Fibroblast of skin of back (primary cell): ENCODE measurements around the gene KLHL29.

Source experiments
- DNase-seq: peaks from one replicate; pipeline ENCODE4 v3.0.0-alpha.2; 2013

Gene KLHL29

GRCh38 chr2:23596316-23596885, 211.4 kb downstream of the KLHL29 start:
- DNase-seq: peak; percentile 69

- DNase-seq: no peak
These were observed 212.7 kb downstream of the KLHL29 start for GRCh38 chr2:23597687-23598086.

- no peak for DNase-seq
These were observed 214.0 kb downstream of the KLHL29 start for GRCh38 chr2:23599006-23599405.

- no peak for DNase-seq
These were observed 214.7 kb downstream of the KLHL29 start for GRCh38 chr2:23599667-23600066.

- DNase-seq: no peak
These were observed 215.4 kb downstream of the KLHL29 start for GRCh38 chr2:23600346-23600745.

DNA sequence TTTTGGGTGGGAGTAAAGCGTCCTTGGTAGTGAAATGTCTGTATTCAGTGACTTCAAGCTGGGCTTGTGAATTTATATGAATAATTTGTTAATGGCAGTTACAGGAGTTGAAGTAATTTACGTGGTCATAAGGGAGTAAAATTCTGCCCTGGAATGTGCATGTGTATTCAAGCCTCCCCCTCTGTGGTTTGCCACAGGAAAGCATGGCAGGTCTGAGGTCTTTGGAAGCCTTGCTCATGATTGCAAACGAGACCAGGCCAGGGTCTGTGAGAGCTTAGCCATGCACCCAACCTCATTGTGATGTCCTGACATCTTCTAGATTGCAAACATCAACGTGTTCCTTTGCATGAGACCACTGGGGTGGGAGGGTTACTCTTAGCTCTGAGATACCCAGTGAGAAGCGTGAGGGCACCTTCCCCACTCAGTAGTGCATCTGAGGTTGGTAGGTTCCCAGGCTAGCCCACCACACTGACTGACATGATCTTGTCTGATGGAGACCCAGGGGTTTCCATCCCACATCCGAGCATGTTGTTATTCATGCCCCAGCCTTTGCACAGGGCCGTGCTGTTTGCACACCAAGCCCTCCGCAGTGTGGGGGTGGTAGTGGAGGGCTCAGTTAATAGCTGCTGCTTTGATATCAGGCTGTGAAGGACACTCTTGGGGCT, 216.5 kb downstream of the KLHL29 start:
- DNase-seq: peak; percentile 27

DNA sequence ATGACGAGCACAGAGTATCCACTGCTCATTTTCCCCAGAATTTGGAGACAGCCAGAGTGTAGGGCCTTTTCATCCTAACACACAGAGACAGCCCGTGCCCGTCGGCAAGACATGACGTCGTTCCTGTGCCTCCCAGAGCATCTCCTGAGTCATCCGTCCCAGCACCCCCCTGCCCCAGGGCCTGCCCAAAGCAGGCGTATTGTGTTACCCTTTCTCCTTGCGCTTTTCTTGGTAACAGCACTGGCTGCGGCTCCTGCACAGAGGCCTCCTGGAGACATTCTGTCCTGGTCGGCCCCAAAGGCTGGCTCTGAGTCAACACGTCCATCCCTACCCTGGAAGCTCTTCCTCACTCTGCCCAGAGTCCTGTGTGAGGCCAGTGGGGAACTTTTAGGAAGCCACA, 217.1 kb downstream of the KLHL29 start:
- peak; percentile 89 for DNase-seq

GRCh38 chr2:23603156-23603555, 218.2 kb downstream of the KLHL29 start:
- no peak for DNase-seq

GRCh38 chr2:23603581-23603980, 218.6 kb downstream of the KLHL29 start:
- DNase-seq: no peak

DNA sequence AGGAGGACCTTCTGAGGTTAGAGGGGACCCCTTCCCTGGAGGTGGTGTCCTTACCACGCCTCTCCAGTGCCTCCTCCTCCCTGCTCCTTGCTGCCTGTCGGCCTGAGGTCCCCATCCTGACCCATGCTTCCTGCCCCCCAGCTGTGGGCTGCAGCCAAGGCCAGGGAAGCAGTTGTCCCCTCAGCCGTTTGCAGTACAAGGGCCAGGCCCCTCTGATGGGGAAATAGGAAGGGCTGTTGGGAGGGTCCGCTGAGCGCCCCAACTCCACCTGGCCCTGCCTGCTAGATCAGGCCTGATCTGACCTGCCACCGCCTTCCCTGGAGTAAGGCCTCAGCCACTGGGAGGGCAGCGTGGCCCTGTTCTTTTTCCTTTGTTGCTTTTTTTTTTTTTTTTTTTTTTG, 219.8 kb downstream of the KLHL29 start:
- DNase-seq: no peak

GRCh38 chr2:23605236-23605635, 220.3 kb downstream of the KLHL29 start:
- DNase-seq: no peak

GRCh38 chr2:23606196-23606595, 221.2 kb downstream of the KLHL29 start:
- DNase-seq: no peak

DNA sequence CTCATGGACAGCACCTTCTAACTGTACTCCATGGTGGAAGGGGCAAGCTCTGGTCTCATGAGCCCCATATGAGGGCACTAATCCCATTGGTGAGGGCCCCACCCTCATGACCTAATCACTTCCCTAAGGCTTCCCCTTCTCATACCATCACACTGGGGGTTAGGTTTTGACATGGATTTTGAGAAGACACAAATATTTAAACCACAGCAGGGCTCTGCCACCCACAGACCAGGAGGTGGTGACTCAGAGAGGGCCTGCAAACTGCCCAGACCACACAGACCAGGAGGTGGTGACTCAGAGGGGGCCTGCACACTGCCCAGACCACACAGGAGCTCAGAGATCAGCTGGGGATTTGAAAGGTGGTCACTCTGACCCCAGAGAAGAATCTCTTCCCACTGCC, 222.0 kb downstream of the KLHL29 start:
- peak; percentile 85 for DNase-seq

DNA sequence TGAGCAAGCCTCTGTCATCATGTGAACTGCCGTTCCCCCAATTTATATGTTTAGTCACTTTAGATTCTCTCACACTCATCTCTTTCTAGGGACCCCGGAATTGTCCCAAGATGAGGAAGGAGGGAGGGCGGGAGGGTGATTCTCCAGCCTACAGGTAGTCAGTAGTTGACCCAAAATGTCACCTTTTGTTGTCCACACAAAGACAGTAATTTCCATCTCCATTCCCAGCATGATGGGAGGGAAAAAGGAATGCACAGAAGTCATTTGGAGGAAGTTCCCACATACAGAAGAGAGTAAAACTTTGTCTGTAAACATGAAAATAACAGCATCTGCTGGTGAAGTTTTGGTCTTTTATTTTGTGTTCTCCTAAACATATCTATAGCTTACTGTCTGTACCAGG, 222.9 kb downstream of the KLHL29 start:
- no peak for DNase-seq

DNA sequence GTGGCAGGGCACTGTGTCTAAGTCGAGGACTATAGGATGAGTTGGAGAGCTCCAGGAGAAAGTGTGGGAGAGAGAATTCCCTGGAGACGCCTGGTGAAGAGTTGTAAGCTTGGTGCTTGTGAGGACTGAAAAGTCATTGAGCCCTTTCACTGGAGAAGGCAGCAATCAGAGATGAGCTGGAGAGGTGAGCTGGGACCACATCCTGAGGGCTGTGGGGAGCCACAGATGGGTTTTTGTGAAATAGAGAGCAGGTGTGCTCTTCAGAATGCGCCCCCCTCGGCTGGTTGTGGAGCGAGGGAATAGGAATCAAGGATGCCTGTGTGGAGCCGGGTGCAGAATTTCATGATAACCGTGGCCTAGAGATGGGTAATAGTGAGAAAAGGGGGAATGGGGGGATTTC, 224.3 kb downstream of the KLHL29 start:
- DNase-seq: no peak

DNA sequence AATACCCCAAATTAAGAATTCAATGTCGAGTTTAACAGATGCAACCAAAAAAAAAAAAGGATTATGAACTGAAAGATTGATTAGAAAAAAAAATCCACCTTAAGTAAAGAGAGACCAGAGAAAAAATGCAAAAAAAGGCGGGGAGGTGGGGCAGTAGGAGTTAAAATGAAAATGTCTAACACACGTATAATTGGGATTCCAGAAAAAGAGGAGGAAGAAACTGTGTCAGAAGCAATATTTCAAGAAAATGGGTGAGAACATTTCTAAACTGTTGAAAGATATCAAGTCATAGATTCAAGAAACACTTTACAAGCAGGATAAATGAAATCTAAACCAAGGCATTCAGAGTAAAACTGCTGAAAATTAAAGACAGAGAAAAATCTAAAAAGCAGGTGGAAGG, 226.9 kb downstream of the KLHL29 start:
- DNase-seq: no peak

- no peak for DNase-seq
These were observed 229.7 kb downstream of the KLHL29 start for GRCh38 chr2:23614701-23615100.

GRCh38 chr2:23615216-23616020, 230.4 kb downstream of the KLHL29 start:
- DNase-seq: no peak

GRCh38 chr2:23616630-23617029, 231.7 kb downstream of the KLHL29 start:
- no peak for DNase-seq

- peak; percentile 71 for DNase-seq
These were observed 232.3 kb downstream of the KLHL29 start for GRCh38 chr2:23617167-23617810.

- DNase-seq: peak; percentile 52
These were observed 232.8 kb downstream of the KLHL29 start for GRCh38 chr2:23617811-23618215.

DNA sequence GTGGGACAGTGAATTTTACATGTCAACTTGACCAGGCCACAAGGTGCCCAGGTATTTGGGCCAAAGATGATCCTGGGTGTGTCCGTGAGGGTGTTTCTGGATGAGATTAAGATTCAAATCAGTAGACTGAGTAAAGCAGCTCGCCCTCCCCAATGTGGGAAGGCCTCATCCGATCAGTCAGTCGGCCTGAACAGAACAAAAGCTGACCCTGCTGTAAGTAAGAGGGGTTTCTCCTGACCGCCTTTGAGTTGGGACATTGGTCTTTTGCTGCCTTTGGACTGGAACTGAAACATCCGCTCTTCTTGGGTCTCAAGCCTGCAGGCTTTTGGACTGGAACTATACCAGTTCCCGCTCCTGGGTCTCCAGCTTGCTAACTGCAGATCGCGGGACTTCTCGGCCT, 233.3 kb downstream of the KLHL29 start:
- no peak for DNase-seq

DNA sequence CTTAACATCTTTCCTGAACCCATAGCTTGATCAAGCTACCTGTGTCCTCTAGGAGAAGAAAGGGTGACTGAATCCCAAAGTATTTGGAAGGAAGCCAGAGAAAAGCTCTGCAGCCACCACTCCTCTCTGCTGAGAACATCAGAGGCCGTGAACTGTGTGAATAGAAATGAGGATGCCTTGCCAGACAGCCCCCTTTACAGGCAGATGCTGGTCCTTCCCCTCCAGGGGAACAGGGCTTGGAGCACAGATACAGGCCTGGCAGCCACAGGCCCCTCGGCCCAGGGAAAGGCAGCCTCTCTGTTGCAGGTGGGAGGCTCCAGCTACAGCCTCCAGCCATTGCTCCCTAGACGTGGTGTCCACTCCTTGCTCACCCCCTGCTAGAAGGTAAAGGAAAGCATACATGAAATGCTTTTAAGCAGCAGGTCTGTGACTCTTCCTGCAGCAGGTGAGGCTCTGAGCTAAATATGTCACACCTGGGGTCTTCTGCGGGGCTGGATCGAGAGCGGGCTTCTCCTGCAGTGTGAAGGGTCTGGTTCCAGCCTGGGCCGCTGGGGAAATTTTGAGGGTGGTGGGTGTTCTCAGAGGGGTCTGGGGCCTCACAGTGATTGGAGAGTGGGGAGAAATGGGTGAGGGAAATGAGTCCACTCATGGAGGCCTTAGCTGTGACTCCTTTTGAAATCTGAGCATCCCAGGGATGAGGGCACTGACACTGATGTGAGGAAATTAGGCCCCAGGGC, 234.0 kb downstream of the KLHL29 start:
- peak; percentile 47 for DNase-seq
